ENCODE data around the gene ZNF569. TPM values are rescaled to one million over a fixed set of nuclear protein-coding genes. Genes with fewer than 3 reads are reported as not detected.
A peak's percentile ranks its signal among the peaks of the same experiment; 100 is the strongest.

Gene ZNF569
- total and polyA plus RNA-seq, 10 of the 15 experiments (the other 5 are each of a cell fraction or from before 2014, with no cell fraction given) = 0.82 to 4.3 (median 2.3) TPM

DNA sequence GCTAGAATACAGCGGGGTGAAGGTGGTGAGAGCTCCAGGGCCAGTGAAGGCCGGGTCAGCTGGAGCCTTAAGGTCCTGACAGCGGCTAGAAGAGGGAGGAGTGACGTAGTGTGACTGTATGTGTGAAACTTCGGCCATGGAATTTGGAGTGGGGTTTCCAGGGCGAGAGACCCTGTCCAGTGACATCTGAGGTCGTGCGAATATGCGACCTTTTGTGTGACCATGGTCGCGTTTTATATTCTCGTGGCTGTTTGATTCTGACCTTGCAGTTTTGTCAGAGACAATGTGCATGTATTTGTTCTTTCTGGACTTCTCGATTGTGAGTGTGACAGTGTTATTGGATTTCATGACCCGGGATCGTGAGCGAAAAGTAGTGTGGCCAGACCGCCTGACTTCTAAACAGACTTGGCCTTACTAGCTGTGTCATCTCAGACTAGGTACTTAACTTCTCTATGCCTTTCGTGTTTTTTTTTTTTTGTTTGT lies 405 bp upstream of the ZNF569 start (continued):
- TF ChIP-seq MLLT1 (IDR thresholded peaks at IDR 0.05) (peak; percentile 92), ZNF217 (IDR thresholded peaks at IDR 0.05) (no peak), NR2C1 (IDR thresholded peaks at IDR 0.05) (no peak)

DNA sequence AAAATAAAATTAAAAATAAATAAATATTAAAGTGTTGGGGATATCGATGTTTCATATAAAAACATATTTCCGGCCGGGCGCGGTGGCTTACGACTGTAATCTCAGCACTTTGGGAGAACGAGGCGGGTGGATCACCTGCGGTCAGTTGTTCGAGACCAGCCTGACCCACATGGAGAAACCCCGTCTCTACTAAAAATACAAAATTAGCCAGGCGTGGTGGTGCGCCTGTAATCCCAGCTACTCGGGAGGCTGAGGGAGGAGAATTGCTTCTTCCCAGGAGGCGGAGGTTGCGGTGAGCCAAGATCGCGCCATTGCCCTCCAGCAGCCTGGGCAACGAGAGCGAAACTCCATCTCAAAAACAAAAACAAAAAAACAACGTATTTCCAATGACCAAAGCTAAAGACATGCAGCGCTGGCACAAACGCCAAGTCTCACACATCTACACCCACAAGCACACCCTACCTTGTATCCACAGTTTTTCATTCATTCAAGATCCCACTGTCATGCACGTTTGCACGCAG lies 907 bp downstream of the ZNF569 start:
- ChIA-PET RAD21 (ENCODE audit: unreplicated experiment) (interaction anchor here (1.4 kb wide), 1 partner anchor 96 kb away, joined by 9 read pairs; the partner anchor contains the start of gene ZNF527), POLR2A (interaction anchor here (0.7 to 2.1 kb wide), 2 partner anchors 96 to 908 kb away, joined by 3 to 11 read pairs; partner anchors contain the start of genes PSMD8 and ZNF527), CTCF (interaction anchor here (2.0 kb wide), 1 partner anchor 96 kb away, joined by 4 read pairs; the partner anchor contains the start of gene ZNF527), SMC1A (ENCODE audit: uncharacterized antibody, unreplicated experiment) (interaction anchor here (0.7 to 1.3 kb wide), 3 partner anchors 22 to 187 kb away, joined by 3 to 4 read pairs (median 3); partner anchors contain the start of gene ZNF527)
- no TSS peak for BruUV-seq (replicated peaks)
- Histone ChIP-seq H2AFZ (ENCODE audit: control insufficient read depth, low read depth, low read length) (peak overlapping the region; percentile 96), H3K4me2 (ENCODE audit: control insufficient read depth, insufficient read depth) (peak overlapping the region; percentile 87), H3K27ac (ENCODE audit: control insufficient read depth, insufficient read depth) (peak overlapping the region; percentile 81), H3K36me3 (ENCODE audit: control insufficient read depth in 2 of 2, insufficient read depth in 2 of 2, low read length in 1 of 2) (peaks cover 0 to 6% of the 10 kb centered on the region in 2 experiments; a peak in 1 of 4 replicates), H3K27me3 (replicated peaks in 1 of 2; ENCODE audit: control insufficient read depth in 2 of 2, insufficient read depth in 2 of 2, low read length in 1 of 2) (no peaks in the 10 kb centered on the region), H3K4me3 (peak overlapping the region; percentile 93), H3K9ac (ENCODE audit: control insufficient read depth, insufficient read depth, low read length) (peak overlapping the region; percentile 83; the same call in 1 of the 2 replicates), H4K20me1 (ENCODE audit: control insufficient read depth, insufficient read depth) (no peaks in the 10 kb centered on the region), H3K9me3 (replicated peaks; ENCODE audit: control insufficient read depth, insufficient read depth, low read length) (peaks cover 6% of the 10 kb centered on the region), H3K4me1 (ENCODE audit: control insufficient read depth, insufficient read depth, low read length) (peaks cover 4% of the 10 kb centered on the region), H3K79me2 (ENCODE audit: control insufficient read depth, insufficient read depth, low read length) (peaks cover 8% of the 10 kb centered on the region)
- DNase-seq (ENCODE audit: low read depth, low spot score) = peak; percentile 9
- intact Hi-C loops (cut with micrococcal nuclease; ENCODE audit: unreplicated experiment) = loop anchor here (5.0 kb wide), 4 partner anchors 126 to 694 kb away; partner anchors contain the start of genes ZFP30, ZNF540, ZNF571 and ZNF850
- no peak for ATAC-seq
- TF ChIP-seq, protein P1, sequence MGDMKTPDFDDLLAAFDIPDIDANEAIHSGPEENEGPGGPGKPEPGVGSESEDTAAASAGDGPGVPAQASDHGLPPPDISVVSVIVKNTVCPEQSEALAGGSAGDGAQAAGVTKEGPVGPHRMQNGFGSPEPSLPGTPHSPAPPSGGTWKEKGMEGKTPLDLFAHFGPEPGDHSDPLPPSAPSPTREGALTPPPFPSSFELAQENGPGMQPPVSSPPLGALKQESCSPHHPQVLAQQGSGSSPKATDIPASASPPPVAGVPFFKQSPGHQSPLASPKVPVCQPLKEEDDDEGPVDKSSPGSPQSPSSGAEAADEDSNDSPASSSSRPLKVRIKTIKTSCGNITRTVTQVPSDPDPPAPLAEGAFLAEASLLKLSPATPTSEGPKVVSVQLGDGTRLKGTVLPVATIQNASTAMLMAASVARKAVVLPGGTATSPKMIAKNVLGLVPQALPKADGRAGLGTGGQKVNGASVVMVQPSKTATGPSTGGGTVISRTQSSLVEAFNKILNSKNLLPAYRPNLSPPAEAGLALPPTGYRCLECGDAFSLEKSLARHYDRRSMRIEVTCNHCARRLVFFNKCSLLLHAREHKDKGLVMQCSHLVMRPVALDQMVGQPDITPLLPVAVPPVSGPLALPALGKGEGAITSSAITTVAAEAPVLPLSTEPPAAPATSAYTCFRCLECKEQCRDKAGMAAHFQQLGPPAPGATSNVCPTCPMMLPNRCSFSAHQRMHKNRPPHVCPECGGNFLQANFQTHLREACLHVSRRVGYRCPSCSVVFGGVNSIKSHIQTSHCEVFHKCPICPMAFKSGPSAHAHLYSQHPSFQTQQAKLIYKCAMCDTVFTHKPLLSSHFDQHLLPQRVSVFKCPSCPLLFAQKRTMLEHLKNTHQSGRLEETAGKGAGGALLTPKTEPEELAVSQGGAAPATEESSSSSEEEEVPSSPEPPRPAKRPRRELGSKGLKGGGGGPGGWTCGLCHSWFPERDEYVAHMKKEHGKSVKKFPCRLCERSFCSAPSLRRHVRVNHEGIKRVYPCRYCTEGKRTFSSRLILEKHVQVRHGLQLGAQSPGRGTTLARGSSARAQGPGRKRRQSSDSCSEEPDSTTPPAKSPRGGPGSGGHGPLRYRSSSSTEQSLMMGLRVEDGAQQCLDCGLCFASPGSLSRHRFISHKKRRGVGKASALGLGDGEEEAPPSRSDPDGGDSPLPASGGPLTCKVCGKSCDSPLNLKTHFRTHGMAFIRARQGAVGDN (IDR thresholded peaks at IDR 0.05) = no peak
- no peak for TF ChIP-seq CREB1 (IDR thresholded peaks at IDR 0.05; ENCODE audit: low read depth)
- no peak for TF ChIP-seq STAT3 (IDR thresholded peaks at IDR 0.05; ENCODE audit: low read depth, low read length)
- TF ChIP-seq, protein P2, sequence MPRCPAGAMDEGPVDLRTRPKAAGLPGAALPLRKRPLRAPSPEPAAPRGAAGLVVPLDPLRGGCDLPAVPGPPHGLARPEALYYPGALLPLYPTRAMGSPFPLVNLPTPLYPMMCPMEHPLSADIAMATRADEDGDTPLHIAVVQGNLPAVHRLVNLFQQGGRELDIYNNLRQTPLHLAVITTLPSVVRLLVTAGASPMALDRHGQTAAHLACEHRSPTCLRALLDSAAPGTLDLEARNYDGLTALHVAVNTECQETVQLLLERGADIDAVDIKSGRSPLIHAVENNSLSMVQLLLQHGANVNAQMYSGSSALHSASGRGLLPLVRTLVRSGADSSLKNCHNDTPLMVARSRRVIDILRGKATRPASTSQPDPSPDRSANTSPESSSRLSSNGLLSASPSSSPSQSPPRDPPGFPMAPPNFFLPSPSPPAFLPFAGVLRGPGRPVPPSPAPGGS (IDR thresholded peaks at IDR 0.05; ENCODE audit: borderline replicate concordance, insufficient read depth, low read depth, low read length, poor library complexity, severe bottlenecking) = no peak
- no peak for TF ChIP-seq SUZ12 (IDR thresholded peaks at IDR 0.05; ENCODE audit: unreplicated experiment)
- 65% methylated on average over 25 of the region's 25 CpGs for WGBS (ENCODE audit: insufficient coverage, insufficient replicate concordance, low lambda C conversion rate, missing lambda C conversion rate)
- FAIRE-seq = no peak
- in situ Hi-C loops (cut with MboI) = no loop called here
